HL-60 (cell line): ENCODE data around the gene SARDH.

Experiments used
- CTCF ChIP-seq: IDR thresholded peaks from one replicate; pipeline ENCODE4 v1.5.1; 2011; ENCODE audit warnings: low read length, control low read depth, inconsistent platforms; ENCODE audit not compliant: insufficient read depth
- POLR2AphosphoS5 ChIP-seq: IDR thresholded peaks from 2 replicates; pipeline ENCODE4 v1.6.1; 2012; ENCODE audit warnings: low read depth
- REST ChIP-seq: IDR thresholded peaks from 2 replicates; pipeline ENCODE4 v1.6.1; 2012; ENCODE audit warnings: low read depth; ENCODE audit not compliant: insufficient replicate concordance
- SPI1 ChIP-seq: IDR thresholded peaks from 2 replicates; pipeline ENCODE4 v1.6.1; 2012; ENCODE audit warnings: low read depth, mild to moderate bottlenecking, borderline replicate concordance

- TF ChIP-seq CTCF (no peak), POLR2AphosphoS5 (no peak), REST (no peak), SPI1 (no peak)
Measured at GRCh38 chr9:133784731-133785561, 46.8 kb upstream of the SARDH start.
